GM12878 (cell line): ENCODE measurements around the gene WNT3A. TPM values are rescaled to one million over a fixed set of nuclear protein-coding genes. Genes with fewer than 3 reads are reported as not detected.

Experiments used
- ATAC-seq: fragments of 200-7000 bp; cut with Tn5 transposase; 3 replicates; pipeline ENCODE4 v1.9.1; 2020; ENCODE audit warnings: mild to moderate bottlenecking, moderate library complexity
- BruUV-seq: library from RNA; stranded (reverse); fragments of 400-500 nt; replicated peaks from 2 replicates; lab custom pipeline; 2021; lab: Mats Ljungman, UMichigan
- CTCF ChIA-PET: fragments of 300-600 bp; sonication (Branson Sonifier 250); formaldehyde crosslinking; extraction: SDS; loops from one replicate; lab custom pipeline; 2021; ENCODE audit warnings: inconsistent platforms; lab: Yijun Ruan, JAX
- POLR2A ChIA-PET: fragments of 350-600 bp; formaldehyde crosslinking; extraction: SDS; loops from one replicate; lab custom pipeline; 2021; ENCODE audit warnings: inconsistent platforms; lab: Charles Lee
- RAD21 ChIA-PET: fragments of 300-600 bp; sonication (Branson Sonifier 250); formaldehyde crosslinking; loops from one replicate; lab custom pipeline; 2023; ENCODE audit warnings: antibody characterized with exemption; ENCODE audit not compliant: unreplicated experiment; lab: Charles Lee
- SMC1A ChIA-PET: fragments of 300-600 bp; sonication (Branson Sonifier 250); formaldehyde crosslinking; loops from one replicate; lab custom pipeline; 2023; ENCODE audit not compliant: unreplicated experiment, uncharacterized antibody; lab: Charles Lee
- DNase-seq: peaks from one replicate; pipeline ENCODE4 v3.0.0-alpha.2; 2011; ENCODE audit warnings: low read depth, low spot score
- FAIRE-seq: peaks from 3 replicates; lab custom pipeline; 2011; peaks lifted over from hg19 to GRCh38; lab: Jason Lieb, UNC
- H2AFZ ChIP-seq: 2 replicates; pipeline ENCODE4 v1.6.0; 2011; ENCODE audit warnings: low read depth, low read length, control low read depth; ENCODE audit not compliant: control insufficient read depth
- H3K27ac ChIP-seq: 2 replicates; pipeline ENCODE4 v1.5.1; 2011; ENCODE audit warnings: control low read depth; ENCODE audit not compliant: control insufficient read depth, insufficient read depth
- H3K27me3 ChIP-seq, 2 experiments: replicated peaks in 1 of 2; 2 replicates each; pipeline versions ENCODE4 v1.6.0 to v1.6.1; 2011; ENCODE audit warnings: low read length in 1 of 2; ENCODE audit not compliant: control insufficient read depth in 2 of 2, insufficient read depth in 2 of 2
- H3K36me3 ChIP-seq, 2 experiments: 2 replicates each; pipeline ENCODE4 v1.5.1; 2011; ENCODE audit warnings: low read length in 1 of 2; ENCODE audit not compliant: control insufficient read depth in 2 of 2, insufficient read depth in 2 of 2
- H3K4me1 ChIP-seq: 2 replicates; pipeline ENCODE4 v1.6.1; 2011; ENCODE audit warnings: mild to moderate bottlenecking, low read length, moderate library complexity, mixed read lengths; ENCODE audit not compliant: control insufficient read depth, insufficient read depth
- H3K4me2 ChIP-seq: 2 replicates; pipeline ENCODE4 v1.6.0; 2011; ENCODE audit warnings: control low read depth; ENCODE audit not compliant: control insufficient read depth, insufficient read depth
- H3K4me3 ChIP-seq: fragments of 200-600 bp; sonication (generic); 2 replicates; pipeline ENCODE4 v1.5.1; 2016
- H3K79me2 ChIP-seq: 2 replicates; pipeline ENCODE4 v1.6.0; 2011; ENCODE audit warnings: low read length; ENCODE audit not compliant: control insufficient read depth, insufficient read depth
- H3K9ac ChIP-seq: 2 replicates; pipeline ENCODE4 v1.8.0; 2011; ENCODE audit warnings: low read length, control low read depth, mixed read lengths; ENCODE audit not compliant: control insufficient read depth, insufficient read depth
- H3K9me3 ChIP-seq: replicated peaks from 3 replicates; pipeline ENCODE4 v1.5.1; 2011; ENCODE audit warnings: mild to moderate bottlenecking, low read length; ENCODE audit not compliant: control insufficient read depth, insufficient read depth
- H4K20me1 ChIP-seq: 2 replicates; pipeline ENCODE4 v1.6.0; 2011; ENCODE audit not compliant: control insufficient read depth, insufficient read depth
- CBX5 ChIP-seq: sonication (generic); IDR thresholded peaks from 2 replicates; pipeline ENCODE4 v1.6.1; 2016; ENCODE audit warnings: low read depth, moderate library complexity, mild to moderate bottlenecking, inconsistent platforms
- DPF2 ChIP-seq: fragments of 450-650 bp; IDR thresholded peaks from 2 replicates; pipeline ENCODE4 v1.6.1; 2017; ENCODE audit warnings: mild to moderate bottlenecking
- EP300 ChIP-seq, 2 experiments: fragments of 150-350 bp in 1 of 2; IDR thresholded peaks; 2 replicates each; pipeline ENCODE4 v1.6.1; 2011 to 2012; ENCODE audit warnings: low read depth in 2 of 2, low read length in 2 of 2, borderline replicate concordance in 1 of 2, improper control_type of control experiment in 1 of 2, inconsistent platforms in 1 of 2; ENCODE audit not compliant: control insufficient read depth in 1 of 2
- HDAC2 ChIP-seq: fragments of 200-600 bp; sonication (generic); IDR thresholded peaks from 2 replicates; pipeline ENCODE4 v1.6.1; 2017
- RBBP5 ChIP-seq: fragments of 200-600 bp; sonication (generic); conservative IDR thresholded peaks from 2 replicates; pipeline ENCODE4 v1.6.1; 2016
- TCF12 ChIP-seq: IDR thresholded peaks from 2 replicates; pipeline ENCODE4 v1.6.1; 2011; ENCODE audit warnings: low read depth, mild to moderate bottlenecking, low read length
- YBX1 ChIP-seq: fragments of 450-650 bp; IDR thresholded peaks from 2 replicates; pipeline ENCODE4 v1.6.1; 2016; ENCODE audit warnings: antibody characterized with exemption
- ZZZ3 ChIP-seq: IDR thresholded peaks from 2 replicates; pipeline ENCODE4 v1.6.1; 2011; ENCODE audit warnings: low read depth; ENCODE audit not compliant: control insufficient read depth, insufficient read length
- WGBS: methylation state at CpG from one replicate; pipeline ENCODE4 v1.1.6; 2016; ENCODE audit warnings: low lambda C conversion rate; ENCODE audit not compliant: insufficient replicate concordance, insufficient coverage; ENCODE audit errors: missing lambda C conversion rate; 5-methylcytosine and 5-hydroxymethylcytosine counted together
- in situ Hi-C: fragments of 300-500 bp; cut with MboI; formaldehyde crosslinking; loops from 9 replicates; pipeline ENCODE4 v1.14.3; 2018; ENCODE audit warnings: mixed read lengths
- intact Hi-C: fragments of 100-400 bp; cut with micrococcal nuclease; formaldehyde crosslinking; loops from one replicate; pipeline ENCODE4 v1.14.2; 2022; ENCODE audit not compliant: unreplicated experiment
- polyA plus RNA-seq, 11 experiments: library from polyadenylated mRNA; depleted of rRNA in 4 of 11; unstranded in 6 of 11; stranded (reverse) in 5 of 11; fragments of >200 nt; fragmentation: Nextera tagmentation in 4 of 11; fragmentation: Illumina TruSeq in 1 of 11; extraction: Ambion mirVana in 4 of 11; extraction: Trizol in 1 of 11; gene quantifications; 1 replicate in 1 of 11; 2 replicates in 10 of 11; pipeline versions ENCODE4 v1.2.1 to v1.2.3, GENCODE V29; 2011 to 2016; ENCODE audit warnings: inconsistent platforms in 2 of 11, missing spikeins in 2 of 11, low read depth in 1 of 11
- total RNA-seq, 4 experiments: library from RNA; depleted of rRNA in 3 of 4; stranded (reverse); fragments of >200 nt in 3 of 4; fragmentation: Illumina TruSeq in 1 of 4; extraction: Trizol in 1 of 4; gene quantifications; 2 replicates each; pipeline versions ENCODE4 v1.2.1 to v1.2.3, GENCODE V29; 2013 to 2021
- TF ChIP-seq, protein P1 (sequence below): fragments of 450-650 bp; IDR thresholded peaks from 2 replicates; pipeline ENCODE4 v1.6.1; 2017; ENCODE audit warnings: mild to moderate bottlenecking, moderate library complexity
- TF ChIP-seq, protein P2 (sequence below): fragments of 450-650 bp; IDR thresholded peaks from 2 replicates; pipeline ENCODE4 v1.6.1; 2018; ENCODE audit warnings: mild to moderate bottlenecking, low read depth, moderate library complexity; ENCODE audit not compliant: partially characterized antibody
- TF ChIP-seq, protein P3 (sequence below): fragments of 450-650 bp; IDR thresholded peaks from 2 replicates; pipeline ENCODE4 v1.6.1; 2016; ENCODE audit warnings: mild to moderate bottlenecking
- TF ChIP-seq, protein P4 (sequence below): fragments of 150-350 bp; IDR thresholded peaks from 2 replicates; pipeline ENCODE4 v1.6.1; 2016; ENCODE audit warnings: low read depth, low read length

WNT3A gene
- total and polyA plus RNA-seq, 10 of the 15 experiments (the other 5 are each of a cell fraction or from before 2014, with no cell fraction given) = 0.16 TPM; not detected in 9

DNA sequence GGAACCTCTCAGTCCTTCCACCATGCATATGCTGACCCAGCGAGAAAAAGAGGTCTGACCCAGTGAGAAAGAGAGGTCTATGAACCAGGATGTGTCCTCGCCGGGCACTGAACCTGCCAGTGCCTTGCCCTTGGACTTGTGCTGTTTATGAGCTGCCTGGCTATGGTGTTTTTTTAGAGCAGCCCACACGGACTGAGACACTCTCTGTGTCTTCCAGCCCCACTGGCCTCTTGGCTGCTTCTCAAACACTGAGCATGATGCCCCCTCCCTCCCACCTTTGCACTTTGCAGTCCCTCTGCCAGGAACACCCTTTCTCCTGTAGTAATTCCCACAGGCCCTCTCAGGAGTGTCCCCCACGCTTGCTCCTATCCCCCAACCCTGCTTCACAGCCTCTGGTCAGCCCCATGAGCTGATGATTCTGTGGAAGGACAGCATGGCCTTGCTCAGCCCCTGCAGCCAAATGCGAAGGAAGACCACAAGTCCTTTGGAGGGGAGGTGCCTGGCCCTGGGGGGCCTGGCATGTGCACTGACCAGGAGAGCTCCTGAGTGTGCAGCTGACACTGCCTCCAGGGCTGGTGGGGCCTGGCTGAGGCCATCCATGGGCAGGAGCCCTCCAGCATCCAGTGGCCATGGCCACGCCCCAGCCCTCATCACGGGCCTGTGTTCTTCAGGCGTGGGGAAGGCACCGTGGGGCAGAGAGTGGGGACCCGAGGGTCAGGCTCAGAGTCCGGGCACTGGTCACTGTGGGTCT, 23.8 kb downstream of the WNT3A start:
- DNase-seq (no peak), ATAC-seq (no peak), FAIRE-seq (no peak)
- Histone ChIP-seq H4K20me1 (no peaks in the 10 kb centered on the region; the same call in 1 of the 2 replicates), H3K79me2 (no peaks in the 10 kb centered on the region), H3K9me3 (no peaks in the 10 kb centered on the region; the same call in 2 of the 3 replicates), H3K27me3 (no peaks in the 10 kb centered on the region), H3K9ac (no peak overlapping the region), H3K4me3 (no peak overlapping the region), H3K4me2 (no peak overlapping the region), H3K27ac (no peak overlapping the region), H3K36me3 (no peaks in the 10 kb centered on the region), H2AFZ (no peak overlapping the region), H3K4me1 (no peaks in the 10 kb centered on the region)
- in situ Hi-C loops (no loop called here), intact Hi-C loops (no loop called here)
- TF ChIP-seq HDAC2 (no peak), ZZZ3 (no peak), CBX5 (no peak), DPF2 (no peak), TCF12 (no peak), RBBP5 (no peak), YBX1 (no peak), EP300 (IDR thresholded peaks at IDR 0.05; ENCODE audit: borderline replicate concordance in 1 of 2, control insufficient read depth in 1 of 2, low read depth in 2 of 2, low read length in 2 of 2) (no peak)
- TF ChIP-seq, protein P1, sequence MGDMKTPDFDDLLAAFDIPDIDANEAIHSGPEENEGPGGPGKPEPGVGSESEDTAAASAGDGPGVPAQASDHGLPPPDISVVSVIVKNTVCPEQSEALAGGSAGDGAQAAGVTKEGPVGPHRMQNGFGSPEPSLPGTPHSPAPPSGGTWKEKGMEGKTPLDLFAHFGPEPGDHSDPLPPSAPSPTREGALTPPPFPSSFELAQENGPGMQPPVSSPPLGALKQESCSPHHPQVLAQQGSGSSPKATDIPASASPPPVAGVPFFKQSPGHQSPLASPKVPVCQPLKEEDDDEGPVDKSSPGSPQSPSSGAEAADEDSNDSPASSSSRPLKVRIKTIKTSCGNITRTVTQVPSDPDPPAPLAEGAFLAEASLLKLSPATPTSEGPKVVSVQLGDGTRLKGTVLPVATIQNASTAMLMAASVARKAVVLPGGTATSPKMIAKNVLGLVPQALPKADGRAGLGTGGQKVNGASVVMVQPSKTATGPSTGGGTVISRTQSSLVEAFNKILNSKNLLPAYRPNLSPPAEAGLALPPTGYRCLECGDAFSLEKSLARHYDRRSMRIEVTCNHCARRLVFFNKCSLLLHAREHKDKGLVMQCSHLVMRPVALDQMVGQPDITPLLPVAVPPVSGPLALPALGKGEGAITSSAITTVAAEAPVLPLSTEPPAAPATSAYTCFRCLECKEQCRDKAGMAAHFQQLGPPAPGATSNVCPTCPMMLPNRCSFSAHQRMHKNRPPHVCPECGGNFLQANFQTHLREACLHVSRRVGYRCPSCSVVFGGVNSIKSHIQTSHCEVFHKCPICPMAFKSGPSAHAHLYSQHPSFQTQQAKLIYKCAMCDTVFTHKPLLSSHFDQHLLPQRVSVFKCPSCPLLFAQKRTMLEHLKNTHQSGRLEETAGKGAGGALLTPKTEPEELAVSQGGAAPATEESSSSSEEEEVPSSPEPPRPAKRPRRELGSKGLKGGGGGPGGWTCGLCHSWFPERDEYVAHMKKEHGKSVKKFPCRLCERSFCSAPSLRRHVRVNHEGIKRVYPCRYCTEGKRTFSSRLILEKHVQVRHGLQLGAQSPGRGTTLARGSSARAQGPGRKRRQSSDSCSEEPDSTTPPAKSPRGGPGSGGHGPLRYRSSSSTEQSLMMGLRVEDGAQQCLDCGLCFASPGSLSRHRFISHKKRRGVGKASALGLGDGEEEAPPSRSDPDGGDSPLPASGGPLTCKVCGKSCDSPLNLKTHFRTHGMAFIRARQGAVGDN = no peak
- TF ChIP-seq, protein P2, sequence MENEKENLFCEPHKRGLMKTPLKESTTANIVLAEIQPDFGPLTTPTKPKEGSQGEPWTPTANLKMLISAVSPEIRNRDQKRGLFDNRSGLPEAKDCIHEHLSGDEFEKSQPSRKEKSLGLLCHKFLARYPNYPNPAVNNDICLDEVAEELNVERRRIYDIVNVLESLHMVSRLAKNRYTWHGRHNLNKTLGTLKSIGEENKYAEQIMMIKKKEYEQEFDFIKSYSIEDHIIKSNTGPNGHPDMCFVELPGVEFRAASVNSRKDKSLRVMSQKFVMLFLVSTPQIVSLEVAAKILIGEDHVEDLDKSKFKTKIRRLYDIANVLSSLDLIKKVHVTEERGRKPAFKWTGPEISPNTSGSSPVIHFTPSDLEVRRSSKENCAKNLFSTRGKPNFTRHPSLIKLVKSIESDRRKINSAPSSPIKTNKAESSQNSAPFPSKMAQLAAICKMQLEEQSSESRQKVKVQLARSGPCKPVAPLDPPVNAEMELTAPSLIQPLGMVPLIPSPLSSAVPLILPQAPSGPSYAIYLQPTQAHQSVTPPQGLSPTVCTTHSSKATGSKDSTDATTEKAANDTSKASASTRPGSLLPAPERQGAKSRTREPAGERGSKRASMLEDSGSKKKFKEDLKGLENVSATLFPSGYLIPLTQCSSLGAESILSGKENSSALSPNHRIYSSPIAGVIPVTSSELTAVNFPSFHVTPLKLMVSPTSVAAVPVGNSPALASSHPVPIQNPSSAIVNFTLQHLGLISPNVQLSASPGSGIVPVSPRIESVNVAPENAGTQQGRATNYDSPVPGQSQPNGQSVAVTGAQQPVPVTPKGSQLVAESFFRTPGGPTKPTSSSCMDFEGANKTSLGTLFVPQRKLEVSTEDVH = no peak
- TF ChIP-seq, protein P3, sequence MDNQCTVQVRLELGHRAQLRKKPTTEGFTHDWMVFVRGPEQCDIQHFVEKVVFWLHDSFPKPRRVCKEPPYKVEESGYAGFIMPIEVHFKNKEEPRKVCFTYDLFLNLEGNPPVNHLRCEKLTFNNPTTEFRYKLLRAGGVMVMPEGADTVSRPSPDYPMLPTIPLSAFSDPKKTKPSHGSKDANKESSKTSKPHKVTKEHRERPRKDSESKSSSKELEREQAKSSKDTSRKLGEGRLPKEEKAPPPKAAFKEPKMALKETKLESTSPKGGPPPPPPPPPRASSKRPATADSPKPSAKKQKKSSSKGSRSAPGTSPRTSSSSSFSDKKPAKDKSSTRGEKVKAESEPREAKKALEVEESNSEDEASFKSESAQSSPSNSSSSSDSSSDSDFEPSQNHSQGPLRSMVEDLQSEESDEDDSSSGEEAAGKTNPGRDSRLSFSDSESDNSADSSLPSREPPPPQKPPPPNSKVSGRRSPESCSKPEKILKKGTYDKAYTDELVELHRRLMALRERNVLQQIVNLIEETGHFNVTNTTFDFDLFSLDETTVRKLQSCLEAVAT = no peak
- TF ChIP-seq, protein P4, sequence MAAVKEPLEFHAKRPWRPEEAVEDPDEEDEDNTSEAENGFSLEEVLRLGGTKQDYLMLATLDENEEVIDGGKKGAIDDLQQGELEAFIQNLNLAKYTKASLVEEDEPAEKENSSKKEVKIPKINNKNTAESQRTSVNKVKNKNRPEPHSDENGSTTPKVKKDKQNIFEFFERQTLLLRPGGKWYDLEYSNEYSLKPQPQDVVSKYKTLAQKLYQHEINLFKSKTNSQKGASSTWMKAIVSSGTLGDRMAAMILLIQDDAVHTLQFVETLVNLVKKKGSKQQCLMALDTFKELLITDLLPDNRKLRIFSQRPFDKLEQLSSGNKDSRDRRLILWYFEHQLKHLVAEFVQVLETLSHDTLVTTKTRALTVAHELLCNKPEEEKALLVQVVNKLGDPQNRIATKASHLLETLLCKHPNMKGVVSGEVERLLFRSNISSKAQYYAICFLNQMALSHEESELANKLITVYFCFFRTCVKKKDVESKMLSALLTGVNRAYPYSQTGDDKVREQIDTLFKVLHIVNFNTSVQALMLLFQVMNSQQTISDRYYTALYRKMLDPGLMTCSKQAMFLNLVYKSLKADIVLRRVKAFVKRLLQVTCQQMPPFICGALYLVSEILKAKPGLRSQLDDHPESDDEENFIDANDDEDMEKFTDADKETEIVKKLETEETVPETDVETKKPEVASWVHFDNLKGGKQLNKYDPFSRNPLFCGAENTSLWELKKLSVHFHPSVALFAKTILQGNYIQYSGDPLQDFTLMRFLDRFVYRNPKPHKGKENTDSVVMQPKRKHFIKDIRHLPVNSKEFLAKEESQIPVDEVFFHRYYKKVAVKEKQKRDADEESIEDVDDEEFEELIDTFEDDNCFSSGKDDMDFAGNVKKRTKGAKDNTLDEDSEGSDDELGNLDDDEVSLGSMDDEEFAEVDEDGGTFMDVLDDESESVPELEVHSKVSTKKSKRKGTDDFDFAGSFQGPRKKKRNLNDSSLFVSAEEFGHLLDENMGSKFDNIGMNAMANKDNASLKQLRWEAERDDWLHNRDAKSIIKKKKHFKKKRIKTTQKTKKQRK = no peak
- no TSS peak for BruUV-seq
- ChIA-PET RAD21 (no interaction called here), POLR2A (no interaction called here), SMC1A (no interaction called here), CTCF (no interaction called here)
- 33% methylated on average over 12 of the region's 12 CpGs for WGBS
